ENCODE results near the gene SNRNP27. TPM values are rescaled to one million over a fixed set of nuclear protein-coding genes. Genes with fewer than 3 reads are reported as not detected.

The SNRNP27 gene
- total and polyA plus RNA-seq, 2 of the 8 experiments (the other 6 are each of a cell fraction or from before 2014, with no cell fraction given) = 11.1 to 40.5 TPM

DNA sequence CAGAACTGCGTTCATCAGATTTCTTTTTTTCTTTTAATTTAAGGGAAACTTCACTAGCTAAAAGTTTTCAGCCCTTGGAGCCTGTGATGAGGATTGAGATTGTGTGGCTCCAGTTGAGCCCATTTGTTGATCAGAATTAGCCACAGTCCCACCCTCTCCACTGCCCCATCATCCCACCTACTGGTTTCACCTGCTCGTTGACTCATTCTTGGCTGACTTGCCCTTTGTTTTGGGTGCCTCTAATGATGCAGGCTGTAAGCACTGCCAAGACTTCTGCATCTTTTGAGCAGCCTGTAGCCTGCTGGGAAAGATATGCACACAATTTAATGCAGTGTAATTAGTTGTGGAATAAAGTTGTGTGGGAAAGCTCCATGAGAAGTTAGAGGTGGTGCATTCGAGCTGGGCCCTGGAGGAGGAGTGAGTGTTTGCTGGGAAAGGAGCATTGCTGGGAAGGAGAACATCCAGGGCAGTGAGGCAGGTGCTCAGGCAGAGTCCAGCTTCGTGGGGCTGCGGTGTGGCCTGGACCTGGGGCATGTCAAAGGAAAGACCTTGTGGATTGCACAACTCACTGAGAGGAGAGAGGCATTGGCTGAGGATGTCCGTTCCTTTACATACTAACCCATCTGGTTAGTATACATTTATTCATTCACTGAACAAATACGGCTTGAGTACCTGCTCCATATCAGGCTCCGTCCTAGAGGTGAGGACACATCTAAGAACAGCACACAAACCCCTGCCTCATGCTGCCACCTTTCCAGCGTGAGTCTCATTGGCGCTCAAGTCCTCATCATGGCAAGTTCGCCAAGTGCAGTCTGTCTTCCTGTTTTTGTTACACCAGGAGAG is 49.5 kb downstream of the SNRNP27 start:
- no peak overlapping the region for H3K18ac ChIP-seq (ENCODE audit: extremely low read depth, low read length)
- H3K27ac ChIP-seq (ENCODE audit: low read depth, low read length) = no peak overlapping the region
- TF ChIP-seq SAP30 (IDR thresholded peaks at IDR 0.05; ENCODE audit: insufficient read depth, insufficient replicate concordance, low read length) (no peak), RXRA (IDR thresholded peaks at IDR 0.05; ENCODE audit: insufficient read depth, low read depth, low read length) (no peak)
- no peak overlapping the region for H3K4me2 ChIP-seq (ENCODE audit: insufficient read depth in 1 of 2, low read depth in 2 of 2, low read length in 2 of 2)
- ChIA-PET CTCF (ENCODE audit: partially characterized antibody) (interaction anchor here (1.1 to 1.3 kb wide), 2 partner anchors 32 to 128 kb away, joined by 3 to 4 read pairs; no protein-coding TSS in a partner anchor), POLR2A (ENCODE audit: partially characterized antibody) (interaction anchor here (0.6 kb wide), 1 partner anchor 30 kb away, joined by 3 read pairs; no protein-coding TSS in a partner anchor)
- H4K20me1 ChIP-seq (replicated peaks in 1 of 2; ENCODE audit: control insufficient read depth in 1 of 2, insufficient read depth in 2 of 2, low read length in 2 of 2) = no peaks in the 10 kb centered on the region
- peaks cover 0 to 2% (median 0%) of the 10 kb centered on the region in 4 experiments; a peak in 1 of 8 replicates for H3K36me3 ChIP-seq (ENCODE audit: control insufficient read depth in 2 of 4, insufficient read depth in 4 of 4, low read length in 3 of 4)
- no peak overlapping the region for H3K14ac ChIP-seq (ENCODE audit: insufficient read length)
- H2BK12ac ChIP-seq (ENCODE audit: low read depth, low read length) = 0 out of 2 replicates have a peak overlapping the region, but pooled peaks have one; percentile 28
- H3K4me3 ChIP-seq (ENCODE audit: extremely low read depth in 1 of 4, insufficient read depth in 2 of 4, low read depth in 3 of 4, low read length in 4 of 4) = no peak overlapping the region
- no peak for DNase-seq (ENCODE audit: low read depth in 1 of 2, low spot score in 2 of 2)
- no peak overlapping the region for H3K4ac ChIP-seq (replicated peaks; ENCODE audit: insufficient read length, low read depth, low read length)
- no peaks in the 10 kb centered on the region for H3K23me2 ChIP-seq (ENCODE audit: low read depth, low read length)
- H4K8ac ChIP-seq (ENCODE audit: extremely low read depth, insufficient read depth, low read length) = no peak overlapping the region
- no peaks in the 10 kb centered on the region for H3K79me2 ChIP-seq (ENCODE audit: control insufficient read depth in 1 of 2, insufficient read depth in 2 of 2, low read length in 2 of 2)
- H3K27me3 ChIP-seq (replicated peaks in 1 of 4; ENCODE audit: control insufficient read depth in 3 of 4, extremely low read depth in 1 of 4, insufficient read depth in 3 of 4, low read length in 3 of 4) = no peaks in the 10 kb centered on the region; a peak in 1 of 7 replicates
- H3K9me3 ChIP-seq (ENCODE audit: insufficient read depth in 2 of 2, low read depth in 1 of 2, low read length in 1 of 2) = no peaks in the 10 kb centered on the region
- no peak overlapping the region for H3K56ac ChIP-seq (replicated peaks; ENCODE audit: insufficient read length, low read depth, low read length)
- no peak overlapping the region for H2BK20ac ChIP-seq (ENCODE audit: low read length)
- no peak overlapping the region for H2BK120ac ChIP-seq (replicated peaks; ENCODE audit: low read depth, low read length)
- H3K23ac ChIP-seq (ENCODE audit: insufficient read length) = no peak overlapping the region
- H2AFZ ChIP-seq (ENCODE audit: low read length) = no peak overlapping the region
- WGBS, 2 experiments (ENCODE audit: extremely low coverage in 1 of 2, insufficient coverage in 1 of 2, insufficient read length in 1 of 2, insufficient replicate concordance in 2 of 2, low coverage in 1 of 2, low lambda C conversion rate in 2 of 2, missing lambda C conversion rate in 1 of 2) = 90% methylated on average over 11 of the region's 11 CpGs; no CpG with 5 or more reads in 1 of the 2 experiments
- H2BK15ac ChIP-seq (ENCODE audit: low read length) = no peak overlapping the region
- H3K79me1 ChIP-seq (ENCODE audit: low read depth, low read length) = no peaks in the 10 kb centered on the region
- no peak overlapping the region for H4K91ac ChIP-seq (replicated peaks; ENCODE audit: insufficient read length, low read length)
- no peak overlapping the region; the same call in 1 of the 2 replicates for H2BK5ac ChIP-seq (ENCODE audit: low read depth, low read length)
- FAIRE-seq = no peak
- H2AK5ac ChIP-seq (ENCODE audit: low read depth, low read length) = no peak overlapping the region
- H4K5ac ChIP-seq (ENCODE audit: insufficient read length, low read depth, low read length) = no peak overlapping the region
- H3K9ac ChIP-seq (replicated peaks in 1 of 4; ENCODE audit: extremely low read depth in 1 of 4, low read depth in 3 of 4, low read length in 3 of 4) = no peak overlapping the region
- 0 out of 7 replicates have a peak, but pooled peaks cover 0 to 3% (median 0%) of the 10 kb centered on the region in 4 experiments for H3K4me1 ChIP-seq (replicated peaks in 1 of 4; ENCODE audit: control insufficient read depth in 3 of 4, insufficient read depth in 4 of 4, low read length in 3 of 4)

Measured in H1 (cell line).